Testis (tissue), 2 donors: ENCODE results near the gene VEGFD.

Experiments
- CTCF ChIP-seq, 3 experiments: fragments of 450-650 bp in 2 of 3; fragments of 200-600 bp in 1 of 3; sonication (generic) in 1 of 3; IDR thresholded peaks; one replicate each; pipeline ENCODE4 v1.5.1; 2016 to 2019; ENCODE audit warnings: antibody characterized with exemption in 3 of 3, mild to moderate bottlenecking in 2 of 3, moderate library complexity in 1 of 3
- POLR2A ChIP-seq: fragments of 450-650 bp; IDR thresholded peaks from one replicate; pipeline ENCODE4 v1.6.1; 2017; ENCODE audit warnings: antibody characterized with exemption, mild to moderate bottlenecking, moderate library complexity

GRCh38 chrX:15359701-15360100 lies 24.5 kb downstream of the VEGFD start:
- TF ChIP-seq CTCF (IDR thresholded peaks at IDR 0.05) (no peak), POLR2A (no peak)
